Measurements from ENCODE around the gene JTB.

GRCh38 chr1:153961421-153961820, 16.1 kb downstream of the JTB start:
- TF ChIP-seq POLR2A (IDR thresholded peaks at IDR 0.05; ENCODE audit: low read depth, low read length) (no peak), TAF1 (IDR thresholded peaks at IDR 0.05; ENCODE audit: low read depth, low read length) (no peak), POLR2AphosphoS5 (IDR thresholded peaks at IDR 0.05; ENCODE audit: low read depth, low read length) (no peak), SPI1 (IDR thresholded peaks at IDR 0.05; ENCODE audit: low read depth, low read length) (no peak), POU2F2 (IDR thresholded peaks at IDR 0.05; ENCODE audit: low read depth, low read length) (no peak), PAX5 (IDR thresholded peaks at IDR 0.05; ENCODE audit: insufficient read depth, low read length, severe bottlenecking) (no peak)

Data from GM12891 (cell line).